HuH-7 (cell line): ENCODE data around the gene RNF121.

Experiments used
- DNase-seq: peaks from one replicate; pipeline ENCODE4 v3.0.0; 2011; ENCODE audit warnings: low spot score

Gene RNF121

GRCh38 chr11:71934213-71934612 lies 5.4 kb downstream of the RNF121 start:
- DNase-seq = no peak

- no peak for DNase-seq
These were observed 6.6 kb downstream of the RNF121 start for GRCh38 chr11:71935338-71935925.

GRCh38 chr11:71936825-71937224 lies 8.0 kb downstream of the RNF121 start:
- DNase-seq = no peak

GRCh38 chr11:71937826-71938225 lies 9.0 kb downstream of the RNF121 start:
- no peak for DNase-seq

- no peak for DNase-seq
These were observed 11.8 kb downstream of the RNF121 start for GRCh38 chr11:71940561-71941219.

- DNase-seq = no peak
These were observed 17.3 kb downstream of the RNF121 start for GRCh38 chr11:71946144-71946571.

GRCh38 chr11:71947498-71947897 lies 18.7 kb downstream of the RNF121 start:
- peak; percentile 42 for DNase-seq

- peak; percentile 49 for DNase-seq
These were observed 19.6 kb downstream of the RNF121 start for GRCh38 chr11:71948314-71949027.

GRCh38 chr11:71949034-71949433 lies 20.2 kb downstream of the RNF121 start:
- no peak for DNase-seq

GRCh38 chr11:71951741-71952310 lies 23.0 kb downstream of the RNF121 start:
- no peak for DNase-seq

GRCh38 chr11:71955898-71956456 lies 27.1 kb downstream of the RNF121 start:
- DNase-seq = no peak

GRCh38 chr11:71962428-71963038 lies 33.7 kb downstream of the RNF121 start:
- DNase-seq = no peak

GRCh38 chr11:71963468-71963867 lies 34.6 kb downstream of the RNF121 start:
- no peak for DNase-seq

- DNase-seq = no peak
These were observed 35.8 kb downstream of the RNF121 start for GRCh38 chr11:71964641-71965040.

GRCh38 chr11:71971680-71972079 lies 42.8 kb downstream of the RNF121 start:
- no peak for DNase-seq

GRCh38 chr11:71976551-71976950 lies 47.7 kb downstream of the RNF121 start:
- no peak for DNase-seq

- no peak for DNase-seq
These were observed 48.2 kb downstream of the RNF121 start for GRCh38 chr11:71977090-71977489.

- peak; percentile 27 for DNase-seq
These were observed 49.0 kb downstream of the RNF121 start for GRCh38 chr11:71977743-71978418.

- DNase-seq = no peak
These were observed 50.2 kb downstream of the RNF121 start for GRCh38 chr11:71979094-71979493.

- no peak for DNase-seq
These were observed 50.8 kb downstream of the RNF121 start for GRCh38 chr11:71979602-71980001.

GRCh38 chr11:71986131-71986530 lies 57.3 kb downstream of the RNF121 start:
- DNase-seq = no peak

- no peak for DNase-seq
These were observed 58.7 kb downstream of the RNF121 start for GRCh38 chr11:71987521-71987920.
